GM23338 (cell line): ENCODE data around the gene KHDC1. TPM values are rescaled to one million over a fixed set of nuclear protein-coding genes. Genes with fewer than 3 reads are reported as not detected.

Experiments
- ATAC-seq: fragments of 200-7000 bp; cut with Tn5 transposase; 3 replicates; pipeline ENCODE4 v1.9.1; 2020
- DNase-seq: peaks from one replicate; pipeline ENCODE4 v3.0.0-alpha.2; 2015; ENCODE audit warnings: low spot score
- H2AFZ ChIP-seq: fragments of 200-600 bp; sonication (generic); 2 replicates; pipeline ENCODE4 v1.8.0; 2016; ENCODE audit warnings: antibody characterized with exemption, mild to moderate bottlenecking, moderate library complexity
- H3F3A ChIP-seq: fragments of 200-600 bp; sonication (generic); replicated peaks from 2 replicates; pipeline ENCODE4 v1.8.0; 2017; ENCODE audit warnings: antibody characterized with exemption, mixed run types, low read depth
- H3K27ac ChIP-seq: fragments of 200-600 bp; sonication (generic); 2 replicates; pipeline ENCODE4 v1.6.1; 2016; ENCODE audit warnings: low read depth
- H3K27me3 ChIP-seq: fragments of 200-600 bp; sonication (generic); 2 replicates; pipeline ENCODE4 v1.8.0; 2016; ENCODE audit warnings: mild to moderate bottlenecking, mixed run types, moderate library complexity; ENCODE audit not compliant: insufficient read depth
- H3K36me3 ChIP-seq: fragments of 200-600 bp; sonication (generic); 2 replicates; pipeline ENCODE4 v1.8.0; 2016; ENCODE audit warnings: mild to moderate bottlenecking; ENCODE audit not compliant: insufficient read depth
- H3K4me1 ChIP-seq: fragments of 200-600 bp; sonication (generic); 2 replicates; pipeline ENCODE4 v1.8.0; 2016; ENCODE audit warnings: mild to moderate bottlenecking, moderate library complexity; ENCODE audit not compliant: insufficient read depth
- H3K4me2 ChIP-seq: fragments of 200-600 bp; sonication (generic); 2 replicates; pipeline ENCODE4 v1.7.1; 2017; ENCODE audit warnings: mixed run types
- H3K4me3 ChIP-seq: fragments of 200-600 bp; sonication (generic); 2 replicates; pipeline ENCODE4 v1.6.1; 2016; ENCODE audit warnings: mixed run types
- H3K79me2 ChIP-seq: fragments of 200-600 bp; sonication (generic); replicated peaks from 2 replicates; pipeline ENCODE4 v1.8.0; 2017; ENCODE audit warnings: mild to moderate bottlenecking; ENCODE audit not compliant: insufficient read depth
- H3K9me2 ChIP-seq: fragments of 200-600 bp; sonication (generic); 2 replicates; pipeline ENCODE4 v1.8.0; 2017; ENCODE audit not compliant: insufficient read depth
- H4K20me1 ChIP-seq: fragments of 200-600 bp; sonication (generic); replicated peaks from 2 replicates; pipeline ENCODE4 v1.8.0; 2017; ENCODE audit warnings: mild to moderate bottlenecking; ENCODE audit not compliant: insufficient read depth
- H3K27ac Mint-ChIP-seq: 2 replicates; pipeline ENCODE4 v1.8.0; 2020; ENCODE audit warnings: inconsistent platforms, mild to moderate bottlenecking, moderate library complexity, mixed read lengths
- H3K27me3 Mint-ChIP-seq: 3 replicates; pipeline ENCODE4 v1.8.0; 2022; ENCODE audit warnings: low read depth, mild to moderate bottlenecking, moderate library complexity, mixed read lengths, inconsistent platforms; ENCODE audit not compliant: insufficient read depth, poor library complexity
- H3K36me3 Mint-ChIP-seq: 3 replicates; pipeline ENCODE4 v1.8.0; 2021; ENCODE audit warnings: low read depth, mild to moderate bottlenecking, inconsistent platforms, moderate library complexity, mixed read lengths
- H3K4me1 Mint-ChIP-seq: 3 replicates; pipeline ENCODE4 v1.8.0; 2020; ENCODE audit warnings: mild to moderate bottlenecking, inconsistent platforms, mixed read lengths
- H3K4me3 Mint-ChIP-seq: 3 replicates; pipeline ENCODE4 v1.8.0; 2021; ENCODE audit warnings: moderate library complexity, mild to moderate bottlenecking, inconsistent platforms, mixed read lengths
- H3K9me3 Mint-ChIP-seq: 3 replicates; pipeline ENCODE4 v1.8.0; 2020; ENCODE audit warnings: moderate library complexity, mild to moderate bottlenecking, inconsistent platforms, mixed read lengths
- CREB1 ChIP-seq: fragments of 250-450 bp; sonication (Bioruptor Pico); IDR thresholded peaks from 2 replicates; pipeline ENCODE4 v1.5.0; 2020; ENCODE audit warnings: low read depth, mild to moderate bottlenecking, moderate library complexity
- EZH2 ChIP-seq: fragments of 200-600 bp; sonication (generic); IDR thresholded peaks from one replicate; pipeline ENCODE4 v1.8.0; 2017; ENCODE audit warnings: antibody characterized with exemption, mild to moderate bottlenecking, low read depth; ENCODE audit not compliant: unreplicated experiment
- EZH2phosphoT487 ChIP-seq: fragments of 200-600 bp; sonication (generic); IDR thresholded peaks from one replicate; pipeline ENCODE4 v1.8.1; 2018; ENCODE audit warnings: antibody characterized with exemption; ENCODE audit not compliant: unreplicated experiment
- JUNB ChIP-seq: IDR thresholded peaks from one replicate; pipeline ENCODE4 v1.6.1; 2016; ENCODE audit warnings: antibody characterized with exemption; ENCODE audit not compliant: unreplicated experiment
- POLR2AphosphoS5 ChIP-seq: IDR thresholded peaks from 2 replicates; pipeline ENCODE4 v1.6.1; 2016; ENCODE audit warnings: antibody characterized with exemption, low read depth
- STAT1 ChIP-seq: IDR thresholded peaks from one replicate; pipeline ENCODE4 v1.6.1; 2016; ENCODE audit warnings: antibody characterized with exemption; ENCODE audit not compliant: unreplicated experiment
- ZNF114 ChIP-seq: fragments of 250-450 bp; sonication (Bioruptor Pico); IDR thresholded peaks from 2 replicates; pipeline ENCODE4 v1.5.0; 2020; ENCODE audit warnings: mild to moderate bottlenecking, moderate library complexity
- ZNF331 ChIP-seq: fragments of 250-450 bp; sonication (Bioruptor Pico); IDR thresholded peaks from 2 replicates; pipeline ENCODE4 v1.5.0; 2020; ENCODE audit warnings: low read depth, mild to moderate bottlenecking, moderate library complexity
- polyA plus RNA-seq: library from polyadenylated mRNA; unstranded; fragments of >200 nt; fragmentation: Nextera tagmentation; extraction: Ambion mirVana; gene quantifications from 2 replicates; pipeline ENCODE4 v1.2.1, GENCODE V29; 2016
- total RNA-seq: library from RNA; depleted of rRNA; stranded (reverse); fragments of >200 nt; shearing (Covaris generic); gene quantifications from 2 replicates; pipeline ENCODE4 v1.2.3, GENCODE V29; 2014
- TF ChIP-seq, protein P1 (sequence below), 2 experiments: fragments of 200-600 bp in 1 of 2; sonication (generic) in 1 of 2; conservative IDR thresholded peaks; 2 replicates each; pipeline versions ENCODE4 v1.5.1 to v1.6.1; 2016 to 2017; ENCODE audit warnings: antibody characterized with exemption in 2 of 2, low read depth in 2 of 2, mild to moderate bottlenecking in 2 of 2, moderate library complexity in 1 of 2
- TF ChIP-seq, protein P2 (sequence below): IDR thresholded peaks from 2 replicates; pipeline ENCODE4 v1.6.1; 2016; ENCODE audit warnings: antibody characterized with exemption
- TF ChIP-seq, protein P3 (sequence below): IDR thresholded peaks from one replicate; pipeline ENCODE4 v1.6.1; 2018; ENCODE audit warnings: antibody characterized with exemption; ENCODE audit not compliant: unreplicated experiment

KHDC1 gene
- total and polyA plus RNA-seq, 2 experiments from 2014 or later, result 5.6 to 6.9 TPM

DNA sequence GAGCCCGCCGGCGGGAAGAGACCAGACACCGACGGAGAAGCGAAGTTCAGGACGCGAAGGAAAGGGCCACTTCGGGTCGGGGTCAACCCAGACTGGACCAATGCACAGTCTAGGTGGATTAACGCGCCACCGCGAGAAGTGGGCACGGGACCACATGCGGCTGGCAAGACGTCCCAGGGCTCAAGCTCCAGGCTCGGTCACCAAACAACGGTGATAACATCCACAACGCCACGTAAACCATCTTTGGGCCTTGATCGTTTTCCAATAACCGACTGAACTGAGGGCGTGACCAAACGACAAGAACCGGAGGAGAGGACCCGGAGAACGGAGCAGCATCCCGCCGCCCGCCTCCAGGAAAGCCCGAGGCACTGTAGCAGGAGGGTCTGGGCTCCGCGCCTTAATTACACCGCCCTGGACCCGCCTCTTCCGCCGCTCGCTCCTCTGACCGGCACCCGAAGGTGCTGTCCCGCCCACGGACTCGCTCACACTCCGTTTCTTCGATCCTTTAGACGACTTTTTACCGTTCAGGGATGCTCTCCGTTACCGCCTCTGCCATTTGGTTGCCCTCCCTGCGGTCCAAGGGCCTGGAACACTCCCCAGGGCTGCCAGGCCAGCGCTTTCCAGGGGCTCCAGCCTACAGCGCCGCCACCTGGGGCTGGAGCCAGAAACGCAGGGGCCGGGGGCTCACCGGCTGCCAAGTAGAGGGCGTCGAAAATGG is 46.9 kb upstream of the KHDC1 start:
- peak overlapping the region; percentile 96 for H2AFZ ChIP-seq
- peak overlapping the region; percentile 88 for H3K4me2 ChIP-seq
- H3K27me3 Mint-ChIP-seq, result peaks cover 30% of the 10 kb centered on the region
- H3K36me3 Mint-ChIP-seq, result peaks cover 23% of the 10 kb centered on the region
- H3K27ac ChIP-seq, result no peak overlapping the region
- peaks cover 35% of the 10 kb centered on the region for H3K27me3 ChIP-seq
- TF ChIP-seq, protein P1, sequence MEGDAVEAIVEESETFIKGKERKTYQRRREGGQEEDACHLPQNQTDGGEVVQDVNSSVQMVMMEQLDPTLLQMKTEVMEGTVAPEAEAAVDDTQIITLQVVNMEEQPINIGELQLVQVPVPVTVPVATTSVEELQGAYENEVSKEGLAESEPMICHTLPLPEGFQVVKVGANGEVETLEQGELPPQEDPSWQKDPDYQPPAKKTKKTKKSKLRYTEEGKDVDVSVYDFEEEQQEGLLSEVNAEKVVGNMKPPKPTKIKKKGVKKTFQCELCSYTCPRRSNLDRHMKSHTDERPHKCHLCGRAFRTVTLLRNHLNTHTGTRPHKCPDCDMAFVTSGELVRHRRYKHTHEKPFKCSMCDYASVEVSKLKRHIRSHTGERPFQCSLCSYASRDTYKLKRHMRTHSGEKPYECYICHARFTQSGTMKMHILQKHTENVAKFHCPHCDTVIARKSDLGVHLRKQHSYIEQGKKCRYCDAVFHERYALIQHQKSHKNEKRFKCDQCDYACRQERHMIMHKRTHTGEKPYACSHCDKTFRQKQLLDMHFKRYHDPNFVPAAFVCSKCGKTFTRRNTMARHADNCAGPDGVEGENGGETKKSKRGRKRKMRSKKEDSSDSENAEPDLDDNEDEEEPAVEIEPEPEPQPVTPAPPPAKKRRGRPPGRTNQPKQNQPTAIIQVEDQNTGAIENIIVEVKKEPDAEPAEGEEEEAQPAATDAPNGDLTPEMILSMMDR (conservative IDR thresholded peaks at IDR 0.05; ENCODE audit: low read depth in 2 of 2), result peak; percentile 72 to 75
- TF ChIP-seq POLR2AphosphoS5, result peak; percentile 78
- TF ChIP-seq JUNB, result no peak
- no peak for TF ChIP-seq EZH2
- peaks cover 19% of the 10 kb centered on the region for H3K79me2 ChIP-seq
- no peaks in the 10 kb centered on the region for H3K9me2 ChIP-seq
- H3K4me3 ChIP-seq, result peak overlapping the region; percentile 75
- H3K9me3 Mint-ChIP-seq, result peaks cover 15% of the 10 kb centered on the region; the same call in 2 of the 3 replicates
- ATAC-seq (peak; percentile 79), DNase-seq (peak; percentile 69)
- H4K20me1 ChIP-seq, result peaks cover 4% of the 10 kb centered on the region; the same call in 1 of the 2 replicates
- peak overlapping the region; percentile 96 for H3K4me3 Mint-ChIP-seq
- H3K27ac Mint-ChIP-seq, result no peak overlapping the region
- H3K36me3 ChIP-seq, result no peaks in the 10 kb centered on the region
- peaks cover 6% of the 10 kb centered on the region; the same call in 1 of the 2 replicates for H3K4me1 ChIP-seq
- H3F3A ChIP-seq, result 0 out of 2 replicates have a peak, but pooled peaks cover 3% of the 10 kb centered on the region
- peaks cover 7% of the 10 kb centered on the region for H3K4me1 Mint-ChIP-seq

DNA sequence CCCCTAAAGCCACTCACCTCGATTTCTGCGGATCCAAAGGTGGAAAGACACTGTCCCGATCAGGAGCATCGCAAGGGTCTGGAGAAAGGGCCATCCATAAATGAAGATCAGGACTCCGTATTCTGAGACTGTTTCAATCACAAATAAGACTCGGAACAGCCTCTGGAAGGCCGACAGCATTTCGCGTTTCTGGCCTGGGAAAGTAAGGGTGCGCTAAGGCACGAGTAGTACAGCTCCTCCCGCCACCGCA is 46.5 kb upstream of the KHDC1 start:
- peaks cover 6% of the 10 kb centered on the region; the same call in 1 of the 2 replicates for H3K4me1 ChIP-seq
- Mint-ChIP-seq H3K4me3 (peak overlapping the region; percentile 96), H3K9me3 (peaks cover 15% of the 10 kb centered on the region; the same call in 2 of the 3 replicates), H3K27ac (0 out of 2 replicates have a peak overlapping the region, but pooled peaks have one; percentile 85), H3K4me1 (peaks cover 7% of the 10 kb centered on the region), H3K27me3 (peaks cover 25% of the 10 kb centered on the region), H3K36me3 (peaks cover 23% of the 10 kb centered on the region)
- no peaks in the 10 kb centered on the region for H3K36me3 ChIP-seq
- peaks cover 4% of the 10 kb centered on the region; the same call in 1 of the 2 replicates for H4K20me1 ChIP-seq
- H3K4me2 ChIP-seq, result peak overlapping the region; percentile 88
- peak overlapping the region; percentile 96 for H2AFZ ChIP-seq
- no peaks in the 10 kb centered on the region for H3K9me2 ChIP-seq
- H3F3A ChIP-seq, result 0 out of 2 replicates have a peak, but pooled peaks cover 3% of the 10 kb centered on the region
- peaks cover 30% of the 10 kb centered on the region for H3K27me3 ChIP-seq
- ATAC-seq (peak; percentile 66), DNase-seq (no peak)
- no peak overlapping the region for H3K27ac ChIP-seq
- H3K79me2 ChIP-seq, result peaks cover 19% of the 10 kb centered on the region
- H3K4me3 ChIP-seq, result peak overlapping the region; percentile 75
- no peak for TF ChIP-seq POLR2AphosphoS5
- TF ChIP-seq, protein P1 (conservative IDR thresholded peaks at IDR 0.05; ENCODE audit: low read depth in 2 of 2), result no peak
- TF ChIP-seq STAT1, result no peak
- TF ChIP-seq, protein P2, sequence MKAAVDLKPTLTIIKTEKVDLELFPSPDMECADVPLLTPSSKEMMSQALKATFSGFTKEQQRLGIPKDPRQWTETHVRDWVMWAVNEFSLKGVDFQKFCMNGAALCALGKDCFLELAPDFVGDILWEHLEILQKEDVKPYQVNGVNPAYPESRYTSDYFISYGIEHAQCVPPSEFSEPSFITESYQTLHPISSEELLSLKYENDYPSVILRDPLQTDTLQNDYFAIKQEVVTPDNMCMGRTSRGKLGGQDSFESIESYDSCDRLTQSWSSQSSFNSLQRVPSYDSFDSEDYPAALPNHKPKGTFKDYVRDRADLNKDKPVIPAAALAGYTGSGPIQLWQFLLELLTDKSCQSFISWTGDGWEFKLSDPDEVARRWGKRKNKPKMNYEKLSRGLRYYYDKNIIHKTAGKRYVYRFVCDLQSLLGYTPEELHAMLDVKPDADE, result no peak
- TF ChIP-seq ZNF331 (CRISPR knock-in tag), result no peak
- TF ChIP-seq ZNF114, result no peak
- TF ChIP-seq, protein P3, sequence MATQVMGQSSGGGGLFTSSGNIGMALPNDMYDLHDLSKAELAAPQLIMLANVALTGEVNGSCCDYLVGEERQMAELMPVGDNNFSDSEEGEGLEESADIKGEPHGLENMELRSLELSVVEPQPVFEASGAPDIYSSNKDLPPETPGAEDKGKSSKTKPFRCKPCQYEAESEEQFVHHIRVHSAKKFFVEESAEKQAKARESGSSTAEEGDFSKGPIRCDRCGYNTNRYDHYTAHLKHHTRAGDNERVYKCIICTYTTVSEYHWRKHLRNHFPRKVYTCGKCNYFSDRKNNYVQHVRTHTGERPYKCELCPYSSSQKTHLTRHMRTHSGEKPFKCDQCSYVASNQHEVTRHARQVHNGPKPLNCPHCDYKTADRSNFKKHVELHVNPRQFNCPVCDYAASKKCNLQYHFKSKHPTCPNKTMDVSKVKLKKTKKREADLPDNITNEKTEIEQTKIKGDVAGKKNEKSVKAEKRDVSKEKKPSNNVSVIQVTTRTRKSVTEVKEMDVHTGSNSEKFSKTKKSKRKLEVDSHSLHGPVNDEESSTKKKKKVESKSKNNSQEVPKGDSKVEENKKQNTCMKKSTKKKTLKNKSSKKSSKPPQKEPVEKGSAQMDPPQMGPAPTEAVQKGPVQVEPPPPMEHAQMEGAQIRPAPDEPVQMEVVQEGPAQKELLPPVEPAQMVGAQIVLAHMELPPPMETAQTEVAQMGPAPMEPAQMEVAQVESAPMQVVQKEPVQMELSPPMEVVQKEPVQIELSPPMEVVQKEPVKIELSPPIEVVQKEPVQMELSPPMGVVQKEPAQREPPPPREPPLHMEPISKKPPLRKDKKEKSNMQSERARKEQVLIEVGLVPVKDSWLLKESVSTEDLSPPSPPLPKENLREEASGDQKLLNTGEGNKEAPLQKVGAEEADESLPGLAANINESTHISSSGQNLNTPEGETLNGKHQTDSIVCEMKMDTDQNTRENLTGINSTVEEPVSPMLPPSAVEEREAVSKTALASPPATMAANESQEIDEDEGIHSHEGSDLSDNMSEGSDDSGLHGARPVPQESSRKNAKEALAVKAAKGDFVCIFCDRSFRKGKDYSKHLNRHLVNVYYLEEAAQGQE, result no peak
- TF ChIP-seq CREB1 (CRISPR knock-in tag), result no peak
- no peak for TF ChIP-seq EZH2phosphoT487
- TF ChIP-seq EZH2, result no peak
- TF ChIP-seq JUNB, result no peak
